Neural cell (in vitro differentiated cells): ENCODE measurements around the gene GTPBP6. TPM values are rescaled to one million over a fixed set of nuclear protein-coding genes. Genes with fewer than 3 reads are reported as not detected.

Experiments used
- H2AFZ ChIP-seq: fragments of 200-600, 300-800 bp; sonication (generic), shearing (Covaris generic); 2 replicates; pipeline ENCODE4 v1.6.0; 2014; ENCODE audit warnings: low read depth, mild to moderate bottlenecking, antibody characterized with exemption, low read length, moderate library complexity
- H3F3A ChIP-seq: fragments of 200-600 bp; shearing (Covaris generic); 2 replicates; pipeline ENCODE4 v1.6.1; 2016; ENCODE audit warnings: mild to moderate bottlenecking, moderate library complexity, mixed read lengths, antibody characterized with exemption, low read length; ENCODE audit not compliant: insufficient read depth, poor library complexity, severe bottlenecking
- H3K27ac ChIP-seq: fragments of 200-600, 300-800 bp; sonication (generic), shearing (Covaris generic); 2 replicates; pipeline ENCODE4 v1.5.1; 2014; ENCODE audit warnings: mild to moderate bottlenecking, low read length, moderate library complexity
- H3K27me3 ChIP-seq: fragments of 300-800, 200-600 bp; sonication (generic), shearing (Covaris generic); 2 replicates; pipeline ENCODE4 v1.6.0; 2014; ENCODE audit warnings: mild to moderate bottlenecking, low read depth, low read length, moderate library complexity; ENCODE audit not compliant: insufficient read depth
- H3K36me3 ChIP-seq: fragments of 300-800, 200-600 bp; sonication (generic), shearing (Covaris generic); 2 replicates; pipeline ENCODE4 v1.5.1; 2014; ENCODE audit warnings: mild to moderate bottlenecking, antibody characterized with exemption, low read length, moderate library complexity; ENCODE audit not compliant: insufficient read depth
- H3K4me2 ChIP-seq: fragments of 300-800, 200-600 bp; sonication (generic), shearing (Covaris generic); 2 replicates; pipeline ENCODE4 v1.6.0; 2014; ENCODE audit warnings: mild to moderate bottlenecking, low read length
- H3K4me3 ChIP-seq: fragments of 300-800, 200-600 bp; sonication (generic), shearing (Covaris generic); 2 replicates; pipeline ENCODE4 v1.5.1; 2014; ENCODE audit warnings: mild to moderate bottlenecking, low read length, moderate library complexity
- H3K79me2 ChIP-seq: fragments of 200-600 bp; shearing (Covaris generic); replicated peaks from 2 replicates; pipeline ENCODE4 v1.6.0; 2014; ENCODE audit warnings: mild to moderate bottlenecking, low read length, moderate library complexity; ENCODE audit not compliant: insufficient read depth
- H3K9ac ChIP-seq: fragments of 300-800, 200-600 bp; sonication (generic), shearing (Covaris generic); 2 replicates; pipeline ENCODE4 v1.6.1; 2016; ENCODE audit warnings: mild to moderate bottlenecking, low read length, mixed read lengths
- H3K9me2 ChIP-seq: fragments of 200-600 bp; shearing (Covaris generic); 2 replicates; pipeline ENCODE4 v1.6.1; 2016; ENCODE audit warnings: mild to moderate bottlenecking, low read length, mixed read lengths; ENCODE audit not compliant: insufficient read depth
- H3K9me3 ChIP-seq: fragments of 200-600, 300-800 bp; sonication (generic), shearing (Covaris generic); 2 replicates; pipeline ENCODE4 v1.6.1; 2016; ENCODE audit warnings: mild to moderate bottlenecking, mixed run types, low read length, moderate library complexity, mixed read lengths
- H4K20me1 ChIP-seq: fragments of 200-600 bp; shearing (Covaris generic); 2 replicates; pipeline ENCODE4 v1.6.1; 2016; ENCODE audit warnings: mild to moderate bottlenecking, mixed run types; ENCODE audit not compliant: insufficient read depth
- EP300 ChIP-seq: fragments of 450-650 bp; conservative IDR thresholded peaks from 2 replicates; pipeline ENCODE4 v1.6.1; 2014; ENCODE audit warnings: antibody characterized with exemption, mild to moderate bottlenecking, moderate library complexity; ENCODE audit not compliant: poor library complexity, severe bottlenecking
- EZH2 ChIP-seq: fragments of 200-600, 300-800 bp; shearing (Covaris generic), sonication (generic); IDR thresholded peaks from 2 replicates; pipeline ENCODE4 v1.6.1; 2014; ENCODE audit warnings: antibody characterized with exemption, low read length, borderline replicate concordance, mild to moderate bottlenecking; ENCODE audit not compliant: insufficient read depth, poor library complexity, severe bottlenecking
- MXI1 ChIP-seq: fragments of 450-650 bp; conservative IDR thresholded peaks from 2 replicates; pipeline ENCODE4 v1.6.1; 2014; ENCODE audit warnings: antibody characterized with exemption, mild to moderate bottlenecking; ENCODE audit not compliant: poor library complexity, severe bottlenecking
- POLR2AphosphoS5 ChIP-seq: IDR thresholded peaks from 2 replicates; pipeline ENCODE4 v1.6.1; 2012
- RAD21 ChIP-seq: fragments of 450-650 bp; conservative IDR thresholded peaks from 2 replicates; pipeline ENCODE4 v1.6.1; 2014; ENCODE audit warnings: antibody characterized with exemption, mild to moderate bottlenecking, moderate library complexity
- SMC3 ChIP-seq: fragments of 450-650 bp; conservative IDR thresholded peaks from 2 replicates; pipeline ENCODE4 v1.6.1; 2014; ENCODE audit warnings: antibody characterized with exemption, mild to moderate bottlenecking, moderate library complexity; ENCODE audit not compliant: poor library complexity
- TAF1 ChIP-seq: IDR thresholded peaks from 2 replicates; pipeline ENCODE4 v1.6.1; 2012; ENCODE audit warnings: low read depth
- polyA plus RNA-seq: library from polyadenylated mRNA; depleted of rRNA; stranded (reverse); fragments of >200 nt; gene quantifications from 2 replicates; pipeline ENCODE4 v1.2.3, GENCODE V29; 2014
- TF ChIP-seq, protein P1 (sequence below): fragments of 450-650 bp; IDR thresholded peaks from 2 replicates; pipeline ENCODE4 v1.5.1; 2014; ENCODE audit warnings: antibody characterized with exemption, mild to moderate bottlenecking, moderate library complexity; ENCODE audit not compliant: poor library complexity, severe bottlenecking
- TF ChIP-seq, protein P2 (sequence below): IDR thresholded peaks from 2 replicates; pipeline ENCODE4 v1.6.1; 2012; ENCODE audit warnings: borderline replicate concordance

GTPBP6 gene
- polyA plus RNA-seq, 1 donor from 2014 or later: 23.6 TPM

DNA sequence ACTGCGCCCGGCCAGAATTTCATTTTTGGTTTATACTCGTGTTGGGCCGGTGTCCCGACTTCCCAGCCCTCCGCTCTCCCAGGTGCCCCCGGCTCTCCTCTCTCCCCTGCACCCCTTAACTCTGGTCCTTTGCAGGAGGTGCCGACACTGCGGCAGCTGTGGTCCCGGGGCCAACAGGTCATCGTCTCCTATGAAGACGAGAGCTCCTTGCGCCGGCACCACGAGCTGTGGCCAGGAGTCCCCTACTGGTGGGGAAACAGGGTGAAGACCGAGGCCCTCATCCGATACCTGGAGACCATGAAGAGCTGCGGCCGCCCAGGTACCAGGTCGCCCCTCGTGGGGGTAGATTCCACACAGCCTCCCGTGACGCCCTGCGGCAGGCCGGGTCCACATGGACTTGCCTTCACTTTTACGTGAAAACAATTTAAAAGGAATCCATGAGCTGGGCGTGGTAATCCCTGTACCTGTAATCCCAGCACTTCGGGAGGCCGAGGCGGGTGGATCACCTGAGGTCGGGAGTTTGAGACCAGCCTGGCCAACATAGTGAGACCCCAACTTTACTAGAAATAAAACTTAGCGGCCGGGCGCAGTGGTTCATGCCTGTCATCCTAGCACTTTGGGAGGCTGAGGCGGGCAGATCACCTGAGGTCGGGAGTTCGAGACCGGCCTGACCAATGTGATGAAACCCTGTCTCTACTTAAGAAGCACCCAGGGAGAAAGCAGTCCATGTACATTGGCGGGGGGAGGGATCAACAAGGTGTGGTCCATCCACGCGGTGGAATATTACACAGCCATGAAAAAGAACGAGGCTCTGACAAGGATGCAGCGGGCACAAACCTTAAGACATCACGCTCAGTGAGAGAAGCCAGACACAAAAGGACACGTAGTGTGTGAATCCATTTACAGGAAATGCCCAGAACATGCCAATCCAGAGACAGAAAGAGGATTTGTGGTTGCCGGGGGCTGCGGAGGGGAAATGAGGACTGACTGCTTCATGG, 25.4 kb downstream of the GTPBP6 start:
- Histone ChIP-seq H3K27ac (no peak overlapping the region), H3K9ac (no peak overlapping the region), H3K27me3 (no peaks in the 10 kb centered on the region), H3F3A (no peaks in the 10 kb centered on the region), H3K36me3 (peaks cover 5% of the 10 kb centered on the region), H3K79me2 (no peaks in the 10 kb centered on the region), H3K9me3 (peaks cover 8% of the 10 kb centered on the region), H3K4me3 (no peak overlapping the region), H4K20me1 (no peaks in the 10 kb centered on the region), H3K4me2 (no peak overlapping the region), H3K9me2 (no peaks in the 10 kb centered on the region), H2AFZ (no peak overlapping the region)
- TF ChIP-seq TAF1 (no peak), POLR2AphosphoS5 (no peak)
- TF ChIP-seq, protein P1, sequence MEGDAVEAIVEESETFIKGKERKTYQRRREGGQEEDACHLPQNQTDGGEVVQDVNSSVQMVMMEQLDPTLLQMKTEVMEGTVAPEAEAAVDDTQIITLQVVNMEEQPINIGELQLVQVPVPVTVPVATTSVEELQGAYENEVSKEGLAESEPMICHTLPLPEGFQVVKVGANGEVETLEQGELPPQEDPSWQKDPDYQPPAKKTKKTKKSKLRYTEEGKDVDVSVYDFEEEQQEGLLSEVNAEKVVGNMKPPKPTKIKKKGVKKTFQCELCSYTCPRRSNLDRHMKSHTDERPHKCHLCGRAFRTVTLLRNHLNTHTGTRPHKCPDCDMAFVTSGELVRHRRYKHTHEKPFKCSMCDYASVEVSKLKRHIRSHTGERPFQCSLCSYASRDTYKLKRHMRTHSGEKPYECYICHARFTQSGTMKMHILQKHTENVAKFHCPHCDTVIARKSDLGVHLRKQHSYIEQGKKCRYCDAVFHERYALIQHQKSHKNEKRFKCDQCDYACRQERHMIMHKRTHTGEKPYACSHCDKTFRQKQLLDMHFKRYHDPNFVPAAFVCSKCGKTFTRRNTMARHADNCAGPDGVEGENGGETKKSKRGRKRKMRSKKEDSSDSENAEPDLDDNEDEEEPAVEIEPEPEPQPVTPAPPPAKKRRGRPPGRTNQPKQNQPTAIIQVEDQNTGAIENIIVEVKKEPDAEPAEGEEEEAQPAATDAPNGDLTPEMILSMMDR: no peak

DNA sequence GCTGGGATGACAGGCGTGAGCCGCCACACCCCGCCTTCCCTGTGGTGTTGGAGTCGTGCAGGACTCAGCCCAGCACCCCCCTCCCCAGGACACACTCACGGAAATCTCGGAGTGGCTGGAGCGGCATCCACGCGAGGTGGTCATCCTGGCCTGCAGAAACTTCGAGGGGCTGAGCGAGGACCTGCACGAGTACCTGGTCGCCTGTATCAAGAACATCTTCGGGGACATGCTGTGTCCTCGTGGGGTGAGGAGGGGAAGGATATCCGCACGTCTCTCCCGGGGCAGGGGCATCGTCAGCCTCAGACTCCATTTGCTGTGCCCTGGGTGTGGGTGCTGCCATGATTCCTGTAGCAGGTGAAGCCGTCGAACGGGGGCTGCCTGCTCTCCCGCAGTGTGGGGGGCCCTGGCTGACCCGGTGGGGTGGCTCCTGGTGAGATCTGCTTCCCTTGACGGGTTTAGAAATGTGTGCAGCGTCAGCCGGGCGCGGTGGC, 27.1 kb downstream of the GTPBP6 start:
- no peak overlapping the region for H3K9ac ChIP-seq
- no peaks in the 10 kb centered on the region for H3K79me2 ChIP-seq
- peaks cover 5% of the 10 kb centered on the region for H3K36me3 ChIP-seq
- no peak for TF ChIP-seq TAF1
- no peak for TF ChIP-seq EZH2
- TF ChIP-seq EP300: no peak
- TF ChIP-seq POLR2AphosphoS5: no peak
- TF ChIP-seq, protein P1: no peak
- TF ChIP-seq SMC3: no peak
- TF ChIP-seq MXI1: no peak
- TF ChIP-seq, protein P2, sequence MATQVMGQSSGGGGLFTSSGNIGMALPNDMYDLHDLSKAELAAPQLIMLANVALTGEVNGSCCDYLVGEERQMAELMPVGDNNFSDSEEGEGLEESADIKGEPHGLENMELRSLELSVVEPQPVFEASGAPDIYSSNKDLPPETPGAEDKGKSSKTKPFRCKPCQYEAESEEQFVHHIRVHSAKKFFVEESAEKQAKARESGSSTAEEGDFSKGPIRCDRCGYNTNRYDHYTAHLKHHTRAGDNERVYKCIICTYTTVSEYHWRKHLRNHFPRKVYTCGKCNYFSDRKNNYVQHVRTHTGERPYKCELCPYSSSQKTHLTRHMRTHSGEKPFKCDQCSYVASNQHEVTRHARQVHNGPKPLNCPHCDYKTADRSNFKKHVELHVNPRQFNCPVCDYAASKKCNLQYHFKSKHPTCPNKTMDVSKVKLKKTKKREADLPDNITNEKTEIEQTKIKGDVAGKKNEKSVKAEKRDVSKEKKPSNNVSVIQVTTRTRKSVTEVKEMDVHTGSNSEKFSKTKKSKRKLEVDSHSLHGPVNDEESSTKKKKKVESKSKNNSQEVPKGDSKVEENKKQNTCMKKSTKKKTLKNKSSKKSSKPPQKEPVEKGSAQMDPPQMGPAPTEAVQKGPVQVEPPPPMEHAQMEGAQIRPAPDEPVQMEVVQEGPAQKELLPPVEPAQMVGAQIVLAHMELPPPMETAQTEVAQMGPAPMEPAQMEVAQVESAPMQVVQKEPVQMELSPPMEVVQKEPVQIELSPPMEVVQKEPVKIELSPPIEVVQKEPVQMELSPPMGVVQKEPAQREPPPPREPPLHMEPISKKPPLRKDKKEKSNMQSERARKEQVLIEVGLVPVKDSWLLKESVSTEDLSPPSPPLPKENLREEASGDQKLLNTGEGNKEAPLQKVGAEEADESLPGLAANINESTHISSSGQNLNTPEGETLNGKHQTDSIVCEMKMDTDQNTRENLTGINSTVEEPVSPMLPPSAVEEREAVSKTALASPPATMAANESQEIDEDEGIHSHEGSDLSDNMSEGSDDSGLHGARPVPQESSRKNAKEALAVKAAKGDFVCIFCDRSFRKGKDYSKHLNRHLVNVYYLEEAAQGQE: no peak
- TF ChIP-seq RAD21: no peak
- H3K9me2 ChIP-seq: no peaks in the 10 kb centered on the region
- H4K20me1 ChIP-seq: no peaks in the 10 kb centered on the region
- no peak overlapping the region for H2AFZ ChIP-seq
- H3K27me3 ChIP-seq: no peaks in the 10 kb centered on the region
- H3K27ac ChIP-seq: no peak overlapping the region
- no peak overlapping the region for H3K4me3 ChIP-seq
- H3K9me3 ChIP-seq: peaks cover 8% of the 10 kb centered on the region
- no peak overlapping the region for H3K4me2 ChIP-seq
- no peaks in the 10 kb centered on the region for H3F3A ChIP-seq
